OCI-LY3 (cell line): ENCODE results near the gene MAP4.

Experiments
- H2AFZ ChIP-seq: fragments of 200-600, 300-600 bp; shearing (Covaris generic); 2 replicates; pipeline ENCODE4 v1.6.0; 2014; ENCODE audit warnings: antibody characterized with exemption, low read depth, low read length
- H3K27ac ChIP-seq: fragments of 200-600, 300-600 bp; sonication (generic); 2 replicates; pipeline ENCODE4 v1.5.1; 2014; ENCODE audit warnings: mild to moderate bottlenecking, low read length, moderate library complexity, mixed read lengths
- H3K27me3 ChIP-seq: fragments of 200-600, 300-600 bp; sonication (generic); 2 replicates; pipeline ENCODE4 v1.6.1; 2014; ENCODE audit warnings: low read depth, low read length, mixed read lengths
- H3K36me3 ChIP-seq: fragments of 200-600, 300-600 bp; sonication (generic); replicated peaks from 2 replicates; pipeline ENCODE3; 2014; ENCODE audit warnings: low read depth, low read length, mixed read lengths
- H3K4me1 ChIP-seq: fragments of 300-600, 200-600 bp; sonication (generic); 2 replicates; pipeline ENCODE4 v1.6.1; 2014; ENCODE audit warnings: low read length, mixed read lengths
- H3K4me2 ChIP-seq: fragments of 200-600, 300-600 bp; sonication (generic); 2 replicates; pipeline ENCODE4 v1.6.1; 2014; ENCODE audit warnings: low read length, mixed read lengths
- H3K4me3 ChIP-seq: fragments of 300-600, 200-600 bp; sonication (generic); 2 replicates; pipeline ENCODE4 v1.5.1; 2014; ENCODE audit warnings: antibody characterized with exemption, mild to moderate bottlenecking, low read length, moderate library complexity
- H3K79me2 ChIP-seq: fragments of 300-600, 200-600 bp; shearing (Covaris generic); 2 replicates; pipeline ENCODE4 v1.6.1; 2014; ENCODE audit warnings: mild to moderate bottlenecking, low read length, mixed read lengths
- H3K9ac ChIP-seq: fragments of 300-600, 200-600 bp; shearing (Covaris generic); 2 replicates; pipeline ENCODE4 v1.6.0; 2014; ENCODE audit warnings: mild to moderate bottlenecking, low read length, moderate library complexity
- H3K9me3 ChIP-seq: fragments of 200-600, 300-600 bp; shearing (Covaris generic); 2 replicates; pipeline ENCODE4 v1.6.1; 2014; ENCODE audit warnings: low read length, mixed read lengths; ENCODE audit not compliant: insufficient read depth
- H4K20me1 ChIP-seq: fragments of 200-600, 300-600 bp; sonication (generic); 2 replicates; pipeline ENCODE4 v1.6.1; 2016; ENCODE audit warnings: low read length, mixed read lengths; ENCODE audit not compliant: insufficient read depth
- CTCF ChIP-seq: fragments of 200-600, 300-600 bp; sonication (generic); IDR thresholded peaks from 2 replicates; pipeline ENCODE4 v1.5.1; 2014; ENCODE audit warnings: antibody characterized with exemption, low read length, low read depth
- EZH2phosphoT487 ChIP-seq: fragments of 200-600 bp; shearing (Covaris generic); IDR thresholded peaks from 2 replicates; pipeline ENCODE4 v1.6.1; 2018; ENCODE audit warnings: antibody characterized with exemption, mixed run types, low read depth

Gene MAP4

GRCh38 chr3:47852604-47853602 is 163.3 kb downstream of the MAP4 start:
- Histone ChIP-seq H3K4me2 (no peak overlapping the region), H3K36me3 (peaks cover 31% of the 10 kb centered on the region), H3K9me3 (no peaks in the 10 kb centered on the region), H4K20me1 (no peaks in the 10 kb centered on the region), H2AFZ (no peak overlapping the region), H3K4me3 (no peak overlapping the region), H3K27me3 (no peaks in the 10 kb centered on the region), H3K79me2 (no peaks in the 10 kb centered on the region), H3K27ac (no peak overlapping the region), H3K9ac (no peak overlapping the region), H3K4me1 (no peaks in the 10 kb centered on the region)
- no peak for TF ChIP-seq CTCF
- TF ChIP-seq EZH2phosphoT487 = no peak

DNA sequence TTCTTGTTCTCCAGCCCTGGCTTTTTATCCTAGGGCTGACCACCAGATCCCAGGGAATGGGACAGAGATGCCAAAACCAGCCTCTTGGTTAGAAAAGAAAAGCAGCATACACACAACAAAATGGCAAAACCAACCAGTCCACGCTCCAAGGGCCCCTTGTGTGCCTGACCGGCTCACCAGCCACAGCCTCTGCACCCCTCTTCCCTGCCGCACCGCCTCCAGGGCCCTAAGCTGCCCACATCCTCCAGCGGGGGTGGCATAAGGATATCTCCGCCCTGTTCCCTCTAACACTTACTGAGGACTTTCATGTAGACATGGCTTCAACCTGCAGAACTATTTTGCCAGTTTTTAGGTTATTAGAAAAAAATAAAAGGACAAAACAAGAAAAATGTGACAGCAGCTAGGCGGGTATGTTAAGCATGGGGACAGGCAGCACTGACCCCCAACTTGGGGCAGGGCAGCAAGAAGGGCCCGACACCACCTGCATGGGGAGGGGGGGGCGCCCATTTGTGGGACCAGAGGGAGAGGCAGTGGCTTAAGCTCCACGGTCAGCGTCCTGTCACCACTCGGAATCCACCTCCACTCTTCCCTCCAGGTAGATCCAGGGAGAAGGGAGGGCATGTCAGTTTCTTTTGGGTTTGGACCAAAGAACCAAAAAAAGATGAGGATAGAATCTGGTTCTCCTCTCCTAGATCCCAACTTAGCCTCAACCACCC is 164.2 kb downstream of the MAP4 start:
- H3K9me3 ChIP-seq = no peaks in the 10 kb centered on the region
- H3K4me1 ChIP-seq = no peaks in the 10 kb centered on the region
- no peak overlapping the region for H3K4me2 ChIP-seq
- H3K27ac ChIP-seq = no peak overlapping the region
- H3K36me3 ChIP-seq = peaks cover 34% of the 10 kb centered on the region
- no peak overlapping the region for H3K9ac ChIP-seq
- TF ChIP-seq CTCF (no peak), EZH2phosphoT487 (no peak)
- H2AFZ ChIP-seq = no peak overlapping the region
- H3K4me3 ChIP-seq = no peak overlapping the region
- no peaks in the 10 kb centered on the region for H3K27me3 ChIP-seq
- no peaks in the 10 kb centered on the region for H3K79me2 ChIP-seq
- no peaks in the 10 kb centered on the region for H4K20me1 ChIP-seq

DNA sequence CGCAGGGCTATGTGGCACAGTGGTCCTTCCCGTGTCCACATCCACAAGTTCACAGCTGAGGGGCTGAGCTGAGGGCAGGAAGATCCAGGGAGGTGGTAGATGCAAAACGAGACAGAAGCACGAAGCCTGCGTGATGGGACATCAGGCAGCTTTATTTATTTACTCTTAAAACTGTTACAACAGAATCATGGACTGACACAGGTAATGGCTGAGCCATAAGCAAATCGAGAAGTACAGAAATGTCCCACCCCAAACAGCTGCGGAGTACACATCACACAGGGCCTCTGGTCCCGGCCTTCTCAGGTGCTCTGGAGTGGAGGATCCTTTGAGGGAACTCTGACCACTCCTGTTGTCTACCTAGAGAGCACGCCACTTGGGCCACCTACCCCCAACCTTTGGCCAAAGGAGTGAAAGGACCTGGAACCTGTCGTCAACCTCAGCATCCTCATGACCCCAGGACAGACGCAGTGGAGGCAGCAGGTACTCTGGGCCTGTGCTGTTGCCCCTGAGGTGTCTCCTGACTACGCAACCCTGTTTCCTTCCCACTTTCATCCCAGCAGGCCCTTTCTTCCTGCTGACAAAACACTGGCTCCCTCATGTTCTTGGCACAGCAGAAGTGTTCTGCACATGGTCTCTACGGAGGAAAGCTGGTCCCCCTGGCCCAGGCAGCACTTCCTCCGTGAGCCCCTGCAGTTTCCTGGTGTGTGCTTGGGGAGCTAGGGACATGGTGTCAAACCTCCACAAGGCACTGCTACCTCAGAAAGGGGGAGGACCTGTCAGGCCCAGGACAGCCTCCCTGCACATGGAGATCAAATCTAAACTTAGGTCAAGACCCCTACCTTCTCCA is 165.4 kb downstream of the MAP4 start:
- Histone ChIP-seq H3K4me3 (no peak overlapping the region), H3K9me3 (no peaks in the 10 kb centered on the region), H3K27me3 (no peaks in the 10 kb centered on the region), H3K4me2 (no peak overlapping the region), H2AFZ (no peak overlapping the region), H3K4me1 (no peaks in the 10 kb centered on the region), H4K20me1 (no peaks in the 10 kb centered on the region), H3K79me2 (no peaks in the 10 kb centered on the region), H3K36me3 (peaks cover 46% of the 10 kb centered on the region), H3K27ac (no peak overlapping the region), H3K9ac (no peak overlapping the region)
- TF ChIP-seq CTCF (no peak), EZH2phosphoT487 (no peak)
